NCI-H1694 (cell line): Measurements from ENCODE around the gene IDI1.
"Not testable (repeated sequence)": the region's sequence is repeated elsewhere in the genome, so short reads cannot be mapped to it uniquely, and the experiment has no call there.

Experiments
- DNase-seq: peaks from one replicate; lab custom pipeline; 2025; lab: John Stamatoyannopoulos, UW

IDI1 gene

DNA sequence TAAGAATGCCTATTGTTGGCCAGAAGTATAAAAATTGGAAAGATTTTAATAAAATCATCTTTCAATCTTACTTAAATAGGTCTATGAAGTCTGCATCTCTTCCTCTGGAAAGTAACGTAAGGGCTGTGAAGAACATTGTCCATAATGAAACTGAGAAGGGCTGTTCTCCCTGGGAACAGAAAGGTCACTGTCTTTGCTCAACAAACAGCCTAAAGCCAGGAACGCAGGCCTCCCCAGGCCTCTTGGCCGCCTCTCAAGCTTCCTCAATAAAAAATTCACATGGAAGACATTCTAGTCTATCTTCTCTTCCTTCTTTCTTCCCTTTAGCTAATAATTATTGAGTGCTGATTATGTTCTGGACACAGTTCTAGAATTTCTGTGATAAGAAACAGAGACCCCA is 14.2 kb downstream of the IDI1 start:
- no peak for DNase-seq

DNA sequence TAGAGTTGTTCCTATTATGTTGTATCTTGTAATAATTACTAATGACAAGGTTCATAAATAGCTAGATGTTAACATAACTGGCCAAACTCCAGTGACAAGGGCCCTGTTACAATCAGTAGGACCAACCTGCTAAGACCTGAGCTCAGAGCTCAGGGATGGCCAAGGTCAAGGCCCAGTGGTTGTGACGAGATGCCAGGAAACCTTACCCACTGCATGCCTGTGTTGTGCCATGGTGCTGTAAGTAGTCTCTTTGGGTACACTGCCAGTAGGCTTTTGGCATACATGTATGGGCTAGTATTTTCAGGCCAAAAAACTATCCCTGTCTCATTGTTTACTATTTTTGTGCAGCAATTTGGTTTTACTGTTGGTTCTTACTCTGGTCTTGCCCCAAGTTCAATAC is 15.3 kb downstream of the IDI1 start:
- DNase-seq, result no peak

GRCh38 chr10:1029838-1030237 is 19.1 kb downstream of the IDI1 start:
- no peak for DNase-seq

- no peak for DNase-seq
Measured at GRCh38 chr10:1026578-1026977, 22.3 kb downstream of the IDI1 start.

DNA sequence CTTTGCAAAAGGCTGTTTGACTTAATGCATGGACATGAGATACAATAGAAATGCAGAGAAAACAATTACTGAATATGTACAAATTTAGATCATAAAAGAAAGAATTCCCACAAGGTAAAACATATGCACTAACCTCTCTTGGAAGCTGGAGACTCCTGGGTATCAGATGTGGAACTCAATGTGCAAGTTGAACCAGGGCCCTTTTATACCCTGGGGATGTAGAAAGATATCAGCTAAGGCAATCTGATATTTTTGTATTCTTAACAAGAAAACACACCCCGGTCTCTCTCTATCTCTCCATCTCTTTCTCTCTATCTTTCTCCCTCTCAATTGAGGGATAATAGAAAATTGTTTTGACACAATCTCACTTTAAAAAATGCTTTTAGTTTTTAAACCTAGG is 23.2 kb downstream of the IDI1 start, which contains the start of gene IDI2:
IDI2 (minus strand) TSS at position 177 of the 400 bp plus-strand sequence. CDS start 1,136 bp downstream, outside the sequence.
- DNase-seq, result no peak

DNA sequence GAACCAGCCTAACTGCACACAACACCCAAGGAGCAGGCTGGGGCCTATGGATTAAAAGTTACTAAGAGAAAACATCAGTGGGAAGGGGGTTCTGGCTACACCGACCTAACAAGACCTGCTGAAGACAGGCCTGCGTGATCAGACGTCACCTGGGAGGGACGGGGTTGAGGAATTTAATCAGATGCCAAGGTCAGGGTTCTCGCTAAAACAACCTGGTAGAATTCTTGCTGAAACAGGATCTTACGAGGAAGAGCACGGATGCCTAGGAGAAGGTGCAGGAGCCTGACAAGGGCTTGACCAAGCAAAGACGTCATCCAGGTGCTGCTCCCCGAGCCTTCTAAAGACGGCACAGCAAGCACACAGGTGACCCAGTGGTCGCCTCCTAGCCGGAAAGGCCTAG is 24.8 kb downstream of the IDI1 start:
- no peak for DNase-seq

DNA sequence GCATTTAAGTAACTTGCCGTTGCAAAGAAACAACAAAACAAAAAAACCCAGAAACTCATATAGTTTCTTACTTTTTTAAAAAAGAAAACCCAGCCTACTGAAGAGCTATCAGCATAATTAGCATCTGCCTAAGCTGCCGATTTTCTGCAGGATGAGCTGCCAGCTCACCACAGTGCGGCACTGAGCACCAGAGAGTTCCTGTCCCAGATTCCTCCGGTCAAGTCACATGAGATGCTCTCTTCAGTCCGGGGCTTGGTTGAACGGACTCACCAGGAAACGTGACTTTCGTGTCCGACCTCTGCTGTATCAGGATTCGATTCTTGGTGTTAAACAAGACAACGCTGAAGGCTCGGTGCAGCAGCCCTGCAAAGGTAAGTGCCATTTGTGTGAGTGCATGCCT is 26.5 kb downstream of the IDI1 start:
- DNase-seq, result no peak

DNA sequence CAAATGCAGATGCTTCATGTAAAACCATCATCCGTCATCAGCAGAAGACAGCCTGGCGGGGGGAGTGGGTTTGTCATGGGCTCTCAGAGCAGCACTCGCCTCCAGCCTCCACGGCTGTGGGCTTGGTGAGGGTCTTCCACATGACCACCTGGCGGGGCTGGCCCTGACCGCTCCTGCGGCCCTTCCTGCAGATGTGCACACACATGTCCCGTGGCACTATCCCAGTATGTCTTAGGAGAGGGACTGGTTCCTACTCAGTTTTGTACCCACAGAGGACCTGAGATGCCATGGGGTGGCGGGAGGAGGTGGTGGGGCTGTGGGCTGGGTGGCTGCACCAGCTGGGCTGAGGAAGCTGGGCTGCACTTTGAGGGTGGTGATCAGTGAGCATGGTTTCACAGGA is 28.0 kb downstream of the IDI1 start:
- DNase-seq, result no peak

- no peak for DNase-seq
Measured at GRCh38 chr10:1020460-1020859, 28.5 kb downstream of the IDI1 start.

- no peak for DNase-seq
Measured at GRCh38 chr10:1019362-1019761, 29.6 kb downstream of the IDI1 start.

DNA sequence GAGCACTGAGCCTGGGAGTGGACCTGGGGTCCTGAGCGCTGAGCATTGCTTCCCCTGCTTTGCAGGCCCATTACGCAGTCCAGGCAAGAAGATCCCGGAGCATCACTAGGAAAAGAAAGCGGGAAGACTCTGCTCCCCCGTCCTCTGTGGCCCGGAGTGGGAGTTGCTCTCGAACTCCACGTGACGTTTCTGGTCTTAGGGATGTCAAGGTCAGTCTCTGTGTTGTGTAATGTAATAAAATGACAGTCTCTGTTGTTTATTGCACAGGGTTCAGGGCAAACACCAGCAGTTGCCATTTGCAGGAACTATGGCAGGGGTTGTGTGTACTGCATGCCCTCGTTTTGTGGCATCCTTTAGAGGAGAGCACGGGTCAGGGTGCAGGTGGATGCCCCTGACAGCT is 33.2 kb downstream of the IDI1 start:
- no peak for DNase-seq

DNA sequence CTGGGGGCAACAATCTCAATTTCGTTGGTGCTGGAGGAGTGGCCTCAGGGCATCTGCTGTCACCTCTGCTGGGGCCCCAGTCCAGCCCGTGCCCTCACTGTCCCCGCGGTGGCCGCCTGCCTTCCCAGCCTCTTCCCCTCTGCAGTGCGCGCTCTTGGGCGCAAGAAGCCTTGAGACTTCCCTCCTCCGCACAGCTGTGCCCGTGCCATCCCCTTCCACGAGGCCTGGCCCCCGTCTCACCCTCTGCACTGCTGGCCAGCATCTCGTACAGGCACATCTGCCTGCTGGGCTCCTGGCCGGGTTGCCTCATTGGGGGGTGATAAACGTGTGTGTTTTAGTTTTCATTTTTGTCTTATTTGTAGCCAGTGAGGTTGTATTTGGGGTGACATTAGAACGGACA is 37.2 kb downstream of the IDI1 start:
- DNase-seq, result no peak

- no peak for DNase-seq
Measured at GRCh38 chr10:1010703-1011102, 38.2 kb downstream of the IDI1 start.

DNA sequence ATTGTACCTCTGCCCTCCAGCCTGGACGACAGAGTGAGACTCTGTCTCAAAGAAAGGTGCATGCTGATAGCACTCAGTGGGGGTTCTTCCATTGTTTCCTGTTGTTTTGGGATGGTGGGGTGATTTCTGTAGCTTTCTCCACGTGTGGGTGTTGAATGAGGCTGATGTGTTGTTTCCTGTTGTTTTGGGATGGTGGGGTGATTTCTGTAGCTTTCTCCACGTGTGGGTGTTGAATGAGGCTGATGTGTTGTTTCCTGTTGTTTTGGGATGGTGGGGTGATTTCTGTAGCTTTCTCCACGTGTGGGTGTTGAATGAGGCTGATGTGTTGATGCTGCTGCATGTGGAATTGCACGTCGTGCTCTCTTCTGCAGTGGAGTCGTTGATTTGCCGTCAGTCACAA is 39.0 kb downstream of the IDI1 start:
- not testable (repeated sequence) for DNase-seq

- DNase-seq, result no peak
Measured at GRCh38 chr10:1009071-1009494, 39.8 kb downstream of the IDI1 start.

DNA sequence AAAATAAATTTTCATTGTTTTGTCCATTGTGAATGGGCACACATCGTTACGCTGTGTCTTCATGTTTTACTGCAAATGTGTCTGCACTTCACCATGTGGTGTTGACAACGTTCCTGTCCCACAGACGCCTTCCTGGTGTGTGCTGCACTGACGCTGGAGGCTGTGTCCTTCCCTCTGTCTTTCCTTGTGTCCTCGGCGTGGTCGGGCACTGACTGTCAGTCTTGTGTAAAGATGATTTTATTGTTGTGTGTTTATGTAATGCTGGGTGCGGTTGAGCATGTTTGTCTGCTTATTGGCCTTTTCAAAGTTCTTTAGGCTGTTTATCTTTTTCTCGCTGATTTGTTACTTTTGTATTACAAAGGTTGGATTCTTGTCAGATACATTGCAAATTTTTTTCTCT is 41.3 kb downstream of the IDI1 start:
- no peak for DNase-seq

- no peak for DNase-seq
Measured at GRCh38 chr10:1006573-1006972, 42.3 kb downstream of the IDI1 start.

DNA sequence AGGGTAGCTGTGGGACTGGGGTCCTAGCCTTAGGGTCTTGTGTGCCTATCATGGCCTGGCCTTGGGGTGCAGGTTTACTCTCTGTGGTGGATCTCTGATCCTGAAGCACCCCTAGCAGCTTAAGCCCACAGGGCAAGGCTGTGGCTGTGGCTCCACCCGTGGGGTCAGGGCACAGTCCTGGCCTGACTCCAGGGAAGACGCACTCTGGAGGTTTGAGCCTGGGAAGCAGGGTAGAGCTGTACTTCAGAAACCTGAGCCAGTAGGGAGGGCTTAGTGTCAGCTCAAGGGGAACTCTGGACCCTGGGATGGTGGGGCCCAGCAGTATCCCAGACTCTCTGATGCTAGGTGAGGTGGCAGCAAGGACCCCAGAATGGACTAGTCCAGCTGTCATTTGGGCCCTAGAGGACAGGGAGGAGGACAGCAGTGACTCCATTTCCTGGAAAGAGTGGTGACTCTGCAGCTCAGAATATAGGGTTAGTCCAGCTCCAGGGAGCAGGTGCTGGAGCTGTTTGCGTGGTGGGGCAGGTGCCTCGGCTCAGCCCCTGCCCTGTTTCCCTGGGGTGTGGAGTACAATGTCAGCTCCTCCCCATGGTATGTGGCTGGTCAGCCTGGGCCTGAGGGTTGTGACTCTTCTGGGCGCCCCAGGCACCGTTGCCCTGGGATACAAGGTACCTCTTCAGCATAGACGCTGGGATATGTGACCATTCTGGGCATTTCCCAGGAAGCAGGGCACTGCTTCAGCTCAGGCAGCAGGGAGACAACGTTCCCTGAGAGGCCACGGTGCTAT is 44.8 kb downstream of the IDI1 start:
- DNase-seq, result no peak

GRCh38 chr10:1002425-1003006 is 46.4 kb downstream of the IDI1 start:
- no peak for DNase-seq

GRCh38 chr10:997266-998022 is 51.5 kb downstream of the IDI1 start:
- no peak for DNase-seq

GRCh38 chr10:996031-996430 is 52.9 kb downstream of the IDI1 start:
- no peak for DNase-seq

DNA sequence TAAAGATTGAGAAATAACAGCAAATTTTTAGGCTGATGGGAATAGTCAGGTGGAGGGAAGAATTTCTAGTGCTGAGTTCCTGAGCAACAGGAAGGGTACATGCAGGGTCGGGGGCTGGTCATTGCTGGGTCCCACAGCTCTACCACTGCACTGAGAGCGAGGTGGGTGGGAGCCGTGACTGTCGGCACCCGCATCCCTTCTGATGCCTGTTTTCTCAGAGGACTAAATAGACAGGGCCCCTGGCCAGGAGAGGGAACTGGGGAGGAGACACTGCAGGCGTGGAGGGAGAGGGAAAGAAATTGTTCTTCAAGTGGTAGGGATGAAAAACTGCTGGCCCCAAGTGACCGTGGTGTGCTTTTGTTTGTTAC is 53.4 kb downstream of the IDI1 start:
- no peak for DNase-seq
